ENCODE measurements around the gene PTPRE.
"Not testable (repeated sequence)": the region's sequence is repeated elsewhere in the genome, so short reads cannot be mapped to it uniquely, and the experiment has no call there.

Gene PTPRE

DNA sequence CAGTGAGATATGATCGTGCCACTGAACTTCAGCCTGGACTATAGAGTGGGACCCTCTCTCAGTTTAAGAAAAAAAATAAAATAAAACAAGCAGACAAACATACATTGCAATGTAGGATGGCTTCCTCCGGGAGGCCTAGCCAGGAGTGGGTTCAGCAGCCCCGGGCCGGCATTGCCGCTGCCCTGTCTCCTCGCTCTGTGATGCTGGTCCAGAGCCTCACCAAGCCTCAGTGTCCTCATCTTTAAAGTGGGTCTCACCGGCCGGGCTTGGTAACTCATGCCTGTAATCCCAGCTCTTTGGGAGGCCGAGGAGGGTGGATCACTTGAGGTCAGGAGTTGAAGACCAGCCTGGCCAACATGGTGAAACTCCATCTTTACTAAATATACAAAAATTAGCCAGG is 71.6 kb downstream of the PTPRE start:
- Mint-ChIP-seq H3K27ac (ENCODE audit: low read depth) (no peak overlapping the region), H3K9me3 (no peaks in the 10 kb centered on the region), H3K4me3 (no peak overlapping the region), H3K27me3 (peaks cover 31% of the 10 kb centered on the region), H3K4me1 (no peaks in the 10 kb centered on the region), H3K36me3 (ENCODE audit: insufficient read depth) (peaks cover 4% of the 10 kb centered on the region)
- ATAC-seq (replicated peaks; ENCODE audit: extremely low read depth, poor library complexity, severe bottlenecking) (no peak), DNase-seq (ENCODE audit: low spot score in 2 of 2) (no peak)

DNA sequence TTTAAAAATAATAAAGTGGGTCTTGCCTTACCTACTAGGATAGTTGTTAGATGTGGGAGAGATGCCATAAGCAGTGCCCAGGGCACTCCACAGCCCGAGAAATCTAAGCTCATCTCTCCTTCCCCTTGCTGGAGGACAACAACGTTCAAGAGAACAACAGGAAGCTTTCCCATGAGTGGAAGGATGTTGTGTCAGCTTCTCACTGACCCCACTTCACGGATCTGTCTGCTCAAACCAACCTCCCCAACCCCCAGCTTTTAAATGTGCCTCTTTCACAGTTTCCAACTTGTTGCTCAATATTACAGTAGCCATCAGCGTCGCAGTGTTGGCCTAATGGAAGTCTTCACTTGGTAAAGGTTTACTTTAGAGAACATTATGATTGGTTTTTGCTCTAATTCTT is 72.1 kb downstream of the PTPRE start:
- Mint-ChIP-seq H3K9me3 (no peaks in the 10 kb centered on the region), H3K27me3 (peaks cover 25% of the 10 kb centered on the region), H3K27ac (ENCODE audit: low read depth) (no peak overlapping the region), H3K36me3 (ENCODE audit: insufficient read depth) (peaks cover 4% of the 10 kb centered on the region), H3K4me1 (no peaks in the 10 kb centered on the region), H3K4me3 (no peak overlapping the region)
- DNase-seq (ENCODE audit: low spot score in 2 of 2) (no peak), ATAC-seq (replicated peaks; ENCODE audit: extremely low read depth, poor library complexity, severe bottlenecking) (no peak)

DNA sequence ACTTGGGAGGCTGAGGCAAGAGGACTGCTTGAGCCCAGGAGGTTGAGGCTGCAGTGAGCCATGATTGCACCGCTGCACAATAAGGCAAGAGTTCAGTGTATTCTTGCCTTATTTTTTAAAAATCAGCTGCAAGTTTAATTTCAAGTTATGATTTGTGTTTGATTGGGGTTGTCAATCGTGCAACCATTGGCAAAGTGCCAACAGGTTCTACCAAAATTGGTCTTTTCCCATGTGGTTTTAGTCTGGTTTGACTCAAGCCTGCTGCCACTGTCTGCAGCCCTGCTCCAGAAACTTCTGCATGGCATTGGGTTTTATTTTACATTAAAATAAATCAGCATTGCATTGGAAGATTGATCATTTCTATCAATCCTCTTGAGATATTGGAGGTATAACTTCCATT is 72.7 kb downstream of the PTPRE start:
- H3K9me3 Mint-ChIP-seq, result no peaks in the 10 kb centered on the region
- peaks cover 4% of the 10 kb centered on the region for H3K36me3 Mint-ChIP-seq (ENCODE audit: insufficient read depth)
- H3K4me3 Mint-ChIP-seq, result no peak overlapping the region
- ATAC-seq (replicated peaks; ENCODE audit: extremely low read depth, poor library complexity, severe bottlenecking) (no peak), DNase-seq (ENCODE audit: low spot score in 2 of 2) (no peak)
- H3K27ac Mint-ChIP-seq (ENCODE audit: low read depth), result no peak overlapping the region
- H3K27me3 Mint-ChIP-seq, result peaks cover 20% of the 10 kb centered on the region
- H3K4me1 Mint-ChIP-seq, result no peaks in the 10 kb centered on the region

DNA sequence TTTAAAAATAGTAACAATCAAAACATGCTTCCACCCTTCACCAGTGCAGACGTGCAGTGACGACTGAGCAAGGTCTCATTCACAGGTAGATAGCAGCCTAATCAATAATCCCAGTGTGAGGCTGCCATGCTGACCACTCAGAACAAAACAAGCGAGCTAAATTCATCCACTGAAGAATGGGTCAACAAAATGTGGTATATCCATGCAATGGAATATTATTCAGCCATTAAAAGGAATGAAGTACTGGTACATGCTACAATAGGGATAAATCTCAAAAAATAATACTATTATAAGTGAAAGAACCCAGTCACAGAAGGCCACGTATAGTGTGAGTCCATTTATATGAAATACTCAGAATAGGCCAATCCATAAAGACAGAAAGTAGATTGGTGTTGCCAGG is 74.0 kb downstream of the PTPRE start:
- no peak for DNase-seq (ENCODE audit: low spot score in 2 of 2)
- no peak for ATAC-seq (replicated peaks; ENCODE audit: extremely low read depth, poor library complexity, severe bottlenecking)
- no peak overlapping the region for H3K27ac Mint-ChIP-seq (ENCODE audit: low read depth)
- H3K36me3 Mint-ChIP-seq (ENCODE audit: insufficient read depth), result peaks cover 4% of the 10 kb centered on the region
- H3K4me3 Mint-ChIP-seq, result no peak overlapping the region
- no peaks in the 10 kb centered on the region for H3K4me1 Mint-ChIP-seq
- H3K27me3 Mint-ChIP-seq, result peaks cover 7% of the 10 kb centered on the region
- H3K9me3 Mint-ChIP-seq, result no peaks in the 10 kb centered on the region

DNA sequence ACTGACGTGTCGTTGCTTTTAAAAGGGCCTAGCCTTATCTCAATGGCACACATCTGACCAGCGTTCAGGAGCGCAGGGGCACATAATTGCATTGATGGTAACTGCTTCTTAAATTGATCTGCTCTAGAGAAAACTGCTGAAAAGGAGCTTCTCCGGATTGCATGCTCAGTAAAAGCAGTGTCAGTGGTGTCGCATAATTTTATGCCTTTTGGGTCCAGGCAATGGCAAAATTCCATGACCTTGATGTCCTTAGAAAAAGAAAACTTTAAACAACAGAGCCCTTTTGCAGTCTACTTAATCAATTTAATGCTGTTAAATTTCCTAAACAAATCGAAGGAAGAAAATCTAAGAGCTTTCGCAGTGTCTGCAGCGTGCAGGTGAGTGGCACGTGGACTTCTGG is 75.7 kb downstream of the PTPRE start:
- no peak overlapping the region for H3K4me3 Mint-ChIP-seq
- peaks cover 1% of the 10 kb centered on the region for H3K36me3 Mint-ChIP-seq (ENCODE audit: insufficient read depth)
- DNase-seq (ENCODE audit: low spot score in 2 of 2) (no peak), ATAC-seq (replicated peaks; ENCODE audit: extremely low read depth, poor library complexity, severe bottlenecking) (no peak)
- no peaks in the 10 kb centered on the region for H3K9me3 Mint-ChIP-seq
- H3K27ac Mint-ChIP-seq (ENCODE audit: low read depth), result no peak overlapping the region
- peaks cover 9% of the 10 kb centered on the region for H3K27me3 Mint-ChIP-seq
- no peaks in the 10 kb centered on the region for H3K4me1 Mint-ChIP-seq

DNA sequence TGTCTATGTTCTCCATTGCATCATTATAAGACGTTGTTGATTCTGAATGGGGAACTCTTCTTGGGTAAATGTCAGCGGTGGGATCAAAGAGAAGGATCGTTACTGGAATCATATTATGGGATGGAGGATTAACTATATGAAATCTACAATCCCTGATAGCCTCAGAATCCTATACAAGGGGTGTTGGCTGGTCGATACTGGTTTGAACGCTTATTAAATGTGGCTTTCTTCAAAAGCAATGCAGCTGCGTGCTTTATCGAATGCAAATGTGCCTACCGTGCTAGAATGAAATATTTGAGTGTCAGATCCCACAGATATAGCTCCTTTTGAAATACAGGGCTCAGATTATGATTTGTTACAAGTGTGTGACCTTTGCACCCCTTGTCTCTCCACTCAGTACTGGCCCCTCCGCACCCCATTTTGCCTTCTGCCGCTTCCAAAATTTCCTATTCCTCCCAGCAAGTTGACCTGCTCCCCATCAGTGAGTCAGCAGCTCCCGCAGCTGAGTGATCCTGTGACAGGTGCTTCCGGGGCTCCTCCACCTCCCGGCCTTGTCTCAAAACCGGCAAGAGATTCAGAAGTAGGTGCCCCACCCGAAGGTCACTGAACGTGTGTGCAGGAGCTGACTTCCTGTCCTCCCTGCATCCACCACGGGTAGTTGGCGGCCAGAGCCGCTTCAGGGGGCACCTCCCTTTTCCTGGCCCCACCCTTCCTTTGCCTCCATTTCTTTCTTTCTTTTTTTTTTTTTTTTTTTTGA is 76.6 kb downstream of the PTPRE start:
- Mint-ChIP-seq H3K27ac (ENCODE audit: low read depth) (no peak overlapping the region), H3K36me3 (ENCODE audit: insufficient read depth) (no peaks in the 10 kb centered on the region), H3K27me3 (peaks cover 9% of the 10 kb centered on the region), H3K4me3 (no peak overlapping the region), H3K4me1 (no peaks in the 10 kb centered on the region), H3K9me3 (no peaks in the 10 kb centered on the region)
- no peak for DNase-seq (ENCODE audit: low spot score in 2 of 2)
- ATAC-seq (replicated peaks; ENCODE audit: extremely low read depth, poor library complexity, severe bottlenecking), result no peak

DNA sequence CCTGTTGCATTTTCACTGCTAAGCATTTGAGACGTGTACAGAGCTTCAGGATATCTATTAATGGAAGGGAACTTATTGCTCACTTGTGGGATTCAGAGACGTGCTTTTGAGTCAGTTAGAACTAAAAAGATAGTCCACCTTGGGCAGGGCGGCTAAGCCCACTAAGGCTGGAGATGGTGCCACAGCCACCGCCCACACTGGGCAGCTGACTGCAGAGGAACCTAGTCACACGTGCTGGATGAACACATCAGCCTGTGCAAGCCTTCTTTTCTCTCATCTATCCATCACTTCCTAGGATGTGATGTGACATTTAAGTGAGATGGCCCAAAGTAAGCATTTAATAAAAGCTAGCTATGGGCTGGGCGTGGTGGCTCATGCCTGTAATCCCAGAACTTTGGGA is 78.0 kb downstream of the PTPRE start:
- DNase-seq (ENCODE audit: low spot score in 2 of 2) (no peak), ATAC-seq (replicated peaks; ENCODE audit: extremely low read depth, poor library complexity, severe bottlenecking) (no peak)
- no peaks in the 10 kb centered on the region for H3K36me3 Mint-ChIP-seq (ENCODE audit: insufficient read depth)
- H3K4me3 Mint-ChIP-seq, result no peak overlapping the region
- no peaks in the 10 kb centered on the region for H3K9me3 Mint-ChIP-seq
- no peak overlapping the region for H3K27ac Mint-ChIP-seq (ENCODE audit: low read depth)
- H3K27me3 Mint-ChIP-seq, result peaks cover 9% of the 10 kb centered on the region
- no peaks in the 10 kb centered on the region for H3K4me1 Mint-ChIP-seq

DNA sequence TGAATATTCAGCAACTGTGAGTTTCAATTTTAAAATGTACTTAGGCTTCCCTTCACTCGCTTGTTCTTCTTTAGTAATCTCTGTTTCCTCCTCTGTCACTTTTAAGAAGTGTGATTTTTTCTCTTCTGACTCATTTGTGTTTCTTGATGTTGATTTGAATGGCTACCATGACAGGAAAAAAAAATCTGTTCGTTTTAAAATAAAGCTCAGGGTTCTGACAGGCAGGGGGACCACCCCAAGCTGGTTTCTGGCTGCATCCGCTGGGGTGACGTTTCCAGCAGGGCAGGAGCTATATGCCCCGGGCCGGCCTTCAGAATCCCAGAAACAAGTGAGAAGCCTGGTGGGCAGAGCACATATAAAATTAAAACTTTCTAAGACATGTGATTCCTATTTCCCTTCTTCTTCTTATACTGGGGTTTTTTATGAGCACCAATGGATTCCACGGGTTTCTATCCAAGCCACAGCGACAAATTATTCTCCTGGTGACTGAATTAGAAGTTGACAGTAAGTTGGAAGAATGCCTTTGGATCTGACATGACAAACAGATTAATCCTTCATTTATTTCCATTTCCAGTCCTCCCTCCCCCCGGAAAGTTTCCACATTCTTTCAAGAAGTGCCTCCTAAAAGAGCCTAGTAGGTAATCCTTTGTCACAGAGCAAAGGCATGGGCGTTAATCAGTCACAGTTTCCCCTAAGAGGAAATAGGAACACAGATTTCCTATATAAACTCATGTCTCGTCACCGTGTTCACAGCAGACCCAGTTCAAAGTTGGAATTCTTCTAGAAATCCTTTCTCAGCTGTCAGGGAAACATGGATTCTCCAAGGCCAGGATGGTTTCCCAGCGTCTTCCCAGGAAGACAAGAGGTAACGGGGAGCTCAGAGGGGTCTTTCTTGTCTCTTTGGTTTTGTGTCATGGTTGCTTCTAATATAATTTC is 79.9 kb downstream of the PTPRE start:
- Mint-ChIP-seq H3K27me3 (peaks cover 9% of the 10 kb centered on the region), H3K4me1 (peaks cover 6% of the 10 kb centered on the region), H3K36me3 (ENCODE audit: insufficient read depth) (no peaks in the 10 kb centered on the region), H3K9me3 (no peaks in the 10 kb centered on the region), H3K4me3 (no peak overlapping the region), H3K27ac (ENCODE audit: low read depth) (no peak overlapping the region)
- DNase-seq (ENCODE audit: low spot score in 2 of 2), result no peak
- no peak for ATAC-seq (replicated peaks; ENCODE audit: extremely low read depth, poor library complexity, severe bottlenecking)

DNA sequence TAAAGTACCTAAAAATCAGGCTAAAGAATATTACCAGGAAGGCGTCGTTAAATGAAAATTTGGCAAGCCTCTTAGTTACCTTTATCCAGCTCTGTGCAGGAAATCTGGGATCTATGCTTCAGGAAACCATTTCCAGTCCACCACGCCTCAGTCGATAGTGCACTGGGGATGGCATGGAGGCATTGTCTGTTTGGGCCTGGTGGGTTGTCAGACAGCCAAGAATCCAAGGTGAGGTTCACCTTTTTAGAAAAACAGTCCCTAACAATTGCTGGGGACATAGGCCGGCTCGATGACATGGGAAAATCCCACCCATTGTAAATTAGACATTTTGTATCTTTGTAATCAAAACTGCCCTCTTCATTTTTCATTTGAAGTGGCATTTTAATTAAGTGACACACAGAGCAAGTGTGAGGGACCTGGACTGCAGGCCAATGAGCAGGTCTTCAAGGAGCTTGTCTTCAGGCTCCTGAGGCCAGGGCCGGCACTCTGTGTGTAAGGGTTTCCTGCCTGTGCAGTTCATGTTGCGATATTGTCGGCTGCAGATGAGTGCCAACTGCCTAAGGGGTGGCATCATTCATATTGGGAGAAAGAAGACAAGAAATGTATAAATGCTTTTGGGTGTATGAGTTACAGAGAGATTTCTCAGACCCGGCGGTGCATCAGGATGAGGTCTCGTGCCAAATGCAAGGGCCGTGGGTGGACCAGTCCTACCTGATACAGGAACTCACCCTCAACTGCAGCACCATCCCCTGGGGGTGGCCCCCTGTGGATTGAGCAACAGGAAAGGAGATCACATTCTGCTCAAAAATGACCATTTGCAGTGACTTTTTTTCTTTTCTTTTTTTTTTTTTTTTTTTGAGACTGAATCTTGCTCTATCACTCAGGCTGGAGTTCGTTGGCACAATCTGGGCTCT is 80.8 kb downstream of the PTPRE start:
- Mint-ChIP-seq H3K9me3 (no peaks in the 10 kb centered on the region), H3K4me3 (no peak overlapping the region), H3K36me3 (ENCODE audit: insufficient read depth) (no peaks in the 10 kb centered on the region), H3K4me1 (peaks cover 6% of the 10 kb centered on the region), H3K27ac (ENCODE audit: low read depth) (no peak overlapping the region), H3K27me3 (peaks cover 9% of the 10 kb centered on the region)
- no peak for ATAC-seq (replicated peaks; ENCODE audit: extremely low read depth, poor library complexity, severe bottlenecking)
- DNase-seq (ENCODE audit: low spot score in 2 of 2), result no peak

DNA sequence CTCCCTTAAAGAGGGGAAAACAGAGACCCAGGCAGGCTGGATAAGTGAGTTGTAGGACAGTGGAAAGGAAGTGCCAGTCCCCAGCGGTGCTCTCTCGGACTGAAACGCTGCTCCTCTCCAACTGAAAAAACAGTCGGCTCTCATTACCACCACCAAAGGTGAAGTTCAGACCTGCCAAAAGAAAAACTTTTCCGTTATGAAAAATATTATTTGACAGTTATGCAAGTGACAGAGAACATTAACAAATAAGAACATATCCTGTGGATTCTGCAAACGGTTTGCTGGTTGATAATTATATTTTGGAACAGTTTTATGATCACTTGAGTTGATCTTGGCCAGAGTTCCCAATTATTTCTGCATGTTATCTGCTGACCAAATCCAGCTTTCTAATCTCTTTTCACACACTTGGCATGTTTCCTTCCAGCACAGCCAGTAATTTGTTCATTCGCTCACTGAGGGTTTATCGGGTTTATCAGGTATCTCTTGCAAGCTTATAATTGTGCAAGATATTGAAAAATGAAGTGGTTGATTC is 82.6 kb downstream of the PTPRE start:
- H3K4me1 Mint-ChIP-seq, result peaks cover 6% of the 10 kb centered on the region
- DNase-seq (ENCODE audit: low spot score in 2 of 2) (no peak), ATAC-seq (replicated peaks; ENCODE audit: extremely low read depth, poor library complexity, severe bottlenecking) (no peak)
- H3K27me3 Mint-ChIP-seq, result peaks cover 9% of the 10 kb centered on the region
- no peaks in the 10 kb centered on the region for H3K9me3 Mint-ChIP-seq
- H3K4me3 Mint-ChIP-seq, result no peak overlapping the region
- no peaks in the 10 kb centered on the region for H3K36me3 Mint-ChIP-seq (ENCODE audit: insufficient read depth)
- H3K27ac Mint-ChIP-seq (ENCODE audit: low read depth), result no peak overlapping the region

DNA sequence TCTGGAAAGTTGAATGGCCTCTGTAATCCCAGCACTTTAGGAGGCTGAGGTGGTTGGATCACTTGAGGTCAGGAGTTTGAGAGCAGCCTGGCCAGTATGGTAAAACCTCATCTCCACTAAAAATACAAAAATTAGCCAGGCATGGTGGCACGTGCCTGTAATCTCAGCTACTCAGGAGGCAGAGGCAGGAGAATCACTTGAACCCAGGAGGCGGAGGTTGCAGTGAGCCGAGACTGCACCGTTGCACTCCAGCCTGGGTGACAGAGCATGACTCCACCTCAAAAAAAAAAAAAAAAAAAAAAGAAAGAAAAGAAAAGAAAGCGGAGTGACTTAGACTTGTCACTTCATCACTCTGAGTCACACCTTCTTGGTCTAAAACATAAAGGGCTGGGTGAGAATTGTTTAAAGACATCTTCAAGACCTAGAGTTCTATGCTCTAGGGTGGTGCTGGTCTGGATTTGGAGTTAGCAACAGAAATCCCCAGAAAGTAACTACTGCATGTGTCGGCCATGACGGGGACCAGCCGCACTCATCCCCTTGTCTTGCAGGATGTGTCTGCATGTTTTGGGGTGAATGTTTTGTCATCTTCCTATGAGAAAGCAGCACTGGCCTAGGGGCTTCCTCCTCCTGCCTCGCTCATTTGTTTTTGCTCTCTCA is 83.4 kb downstream of the PTPRE start:
- H3K9me3 Mint-ChIP-seq; DNase-seq (ENCODE audit: low spot score in 2 of 2); H3K36me3 Mint-ChIP-seq (ENCODE audit: insufficient read depth); H3K4me1 Mint-ChIP-seq; H3K27me3 Mint-ChIP-seq: not testable (repeated sequence)
- H3K4me3 Mint-ChIP-seq, result peak overlapping the region; percentile 43
- H3K27ac Mint-ChIP-seq (ENCODE audit: low read depth), result peak overlapping the region; percentile 59
- ATAC-seq (replicated peaks; ENCODE audit: extremely low read depth, poor library complexity, severe bottlenecking), result peak; percentile 76

All from central memory CD8-positive, alpha-beta T cell (primary cell).